Activated T-cell treated with anti-CD3 and anti-CD28 coated beads for 1 hour (primary cell): ENCODE results near the gene KLF15.

Source experiments
- DNase-seq: peaks from one replicate; pipeline ENCODE4 v3.0.0-alpha.2; 2020; ENCODE audit warnings: low read depth

KLF15 gene

GRCh38 chr3:126389112-126389793 is 32.0 kb upstream of the KLF15 start:
- no peak for DNase-seq

DNA sequence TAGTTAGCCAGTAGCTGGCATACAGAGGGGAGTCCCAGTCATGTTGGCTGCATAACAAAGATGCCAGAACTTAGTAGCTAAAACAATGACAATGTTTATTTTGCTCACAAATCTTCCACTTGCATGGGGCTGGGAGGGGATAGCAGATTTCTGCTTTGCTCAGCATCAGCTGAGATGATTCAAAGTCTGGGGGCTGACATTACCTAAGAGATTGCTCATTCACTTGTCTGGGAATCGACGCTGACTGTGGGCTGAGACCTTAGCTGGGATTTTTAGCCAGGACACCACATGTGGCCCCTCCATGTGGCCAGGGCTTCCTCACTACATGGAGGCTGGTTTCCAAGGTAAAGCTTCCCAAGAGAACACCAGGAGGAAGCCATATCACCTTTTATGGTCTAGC is 24.8 kb upstream of the KLF15 start:
- DNase-seq, result no peak

GRCh38 chr3:126380011-126380768 is 23.0 kb upstream of the KLF15 start:
- DNase-seq, result no peak

DNA sequence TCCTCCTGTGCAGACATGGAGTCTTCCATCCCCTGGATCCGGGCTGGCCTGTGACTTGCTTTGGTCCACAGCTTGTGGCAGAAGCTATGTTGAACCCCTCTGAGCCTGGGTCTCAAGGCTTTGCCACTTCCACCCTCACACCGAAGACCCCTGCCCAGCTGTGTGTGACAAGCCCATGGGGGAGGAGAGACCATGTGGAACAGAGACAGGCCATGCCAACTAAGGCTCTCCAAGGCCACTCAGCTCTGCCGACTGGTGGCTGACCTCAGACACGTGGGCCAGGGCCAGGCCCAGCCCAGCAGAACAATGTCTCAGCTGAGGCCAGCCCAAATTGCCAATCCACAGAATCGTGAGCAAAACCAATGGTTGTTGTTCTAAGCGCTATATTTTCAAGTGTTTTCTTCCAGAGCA is 21.1 kb upstream of the KLF15 start:
- no peak for DNase-seq

DNA sequence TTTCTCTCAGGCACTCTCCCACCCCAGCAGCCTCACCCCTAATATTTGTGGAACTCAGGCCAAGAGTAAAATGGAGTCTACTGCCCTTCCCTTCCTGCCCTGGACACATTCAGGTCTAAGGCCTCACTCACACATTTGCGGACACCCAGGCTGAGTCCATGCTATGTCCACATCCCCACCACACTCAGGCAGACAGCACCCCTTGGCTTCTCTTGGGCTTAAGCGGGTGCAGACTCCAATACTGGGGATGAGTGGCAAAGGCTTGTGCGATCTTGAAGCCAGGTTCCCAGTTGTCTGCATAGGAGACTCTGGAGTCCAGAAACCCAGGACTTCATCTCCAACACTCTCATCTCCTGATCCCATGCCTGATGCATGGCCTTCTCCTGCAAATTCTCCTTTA is 20.0 kb upstream of the KLF15 start:
- no peak for DNase-seq

- DNase-seq, result no peak
These were observed 19.2 kb upstream of the KLF15 start for GRCh38 chr3:126376444-126376843.

DNA sequence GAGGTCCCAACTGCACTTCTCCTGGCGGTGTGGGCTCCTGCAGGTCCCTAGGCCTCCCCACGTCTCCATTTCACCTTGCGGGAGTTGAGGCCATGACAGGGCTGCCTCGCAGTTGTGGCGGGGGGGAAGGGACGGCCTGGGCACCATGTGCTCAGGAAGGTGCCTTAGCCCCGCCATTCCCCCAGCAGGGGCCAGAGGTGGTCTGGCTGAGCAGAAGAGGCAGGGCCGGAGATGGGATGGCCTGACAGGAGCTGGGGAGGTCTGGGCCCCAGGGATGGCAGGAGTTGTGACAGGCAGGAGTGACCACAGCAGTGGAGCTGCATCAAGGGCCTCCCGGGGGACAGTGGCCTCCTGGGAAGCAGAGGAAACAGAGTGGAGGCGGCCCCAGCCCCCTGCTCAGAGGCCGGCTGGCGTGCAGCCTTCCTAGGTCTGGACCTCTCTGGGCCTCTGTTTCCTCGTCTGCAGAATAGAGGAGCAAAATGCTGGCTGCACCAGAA is 18.7 kb upstream of the KLF15 start:
- no peak for DNase-seq

DNA sequence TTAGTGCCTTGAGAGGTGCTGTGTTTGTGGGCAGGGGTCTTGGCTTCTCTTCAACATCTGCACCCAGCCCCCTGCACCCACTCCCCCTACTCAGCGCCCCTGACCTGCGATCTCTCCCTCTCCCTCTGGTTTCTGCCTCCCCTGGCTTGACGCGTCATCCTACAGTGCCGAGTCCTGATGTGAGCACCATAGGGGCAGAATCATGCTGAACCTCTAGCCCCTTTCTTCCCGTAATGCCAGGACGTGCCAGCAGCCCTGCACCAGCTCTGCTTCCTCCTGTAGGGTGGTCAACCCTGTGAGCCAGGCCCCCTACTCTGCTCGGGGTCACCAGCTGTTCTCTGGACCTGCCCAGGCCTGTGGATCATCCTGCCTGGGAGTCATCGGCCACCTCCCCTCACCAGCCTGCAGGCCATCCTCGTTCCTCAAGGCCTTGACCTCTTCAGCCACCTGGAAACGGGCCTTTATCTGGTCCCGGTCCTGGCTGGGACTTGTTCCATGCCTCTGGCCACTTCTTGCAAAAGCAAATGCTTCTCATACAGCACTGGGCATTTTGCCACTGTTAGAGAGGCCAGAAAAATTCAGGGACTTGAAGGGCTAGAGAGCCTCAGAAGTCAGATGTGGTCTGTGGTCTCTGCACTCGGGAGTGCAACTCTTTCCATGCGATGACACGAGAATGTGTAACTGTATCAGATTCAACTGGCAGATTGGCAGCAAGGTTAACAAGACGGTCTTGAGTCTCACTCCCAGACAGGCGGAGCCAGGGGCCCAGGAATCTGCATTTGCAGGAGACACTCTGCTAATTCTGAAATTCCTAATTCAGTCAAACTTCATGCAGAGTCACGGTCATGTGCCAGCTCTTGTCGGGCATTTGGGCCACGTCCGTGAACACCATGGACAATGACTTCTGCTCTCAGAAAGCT is 16.7 kb upstream of the KLF15 start:
- no peak for DNase-seq

- no peak for DNase-seq
These were observed 16.0 kb upstream of the KLF15 start for GRCh38 chr3:126373146-126373613.

DNA sequence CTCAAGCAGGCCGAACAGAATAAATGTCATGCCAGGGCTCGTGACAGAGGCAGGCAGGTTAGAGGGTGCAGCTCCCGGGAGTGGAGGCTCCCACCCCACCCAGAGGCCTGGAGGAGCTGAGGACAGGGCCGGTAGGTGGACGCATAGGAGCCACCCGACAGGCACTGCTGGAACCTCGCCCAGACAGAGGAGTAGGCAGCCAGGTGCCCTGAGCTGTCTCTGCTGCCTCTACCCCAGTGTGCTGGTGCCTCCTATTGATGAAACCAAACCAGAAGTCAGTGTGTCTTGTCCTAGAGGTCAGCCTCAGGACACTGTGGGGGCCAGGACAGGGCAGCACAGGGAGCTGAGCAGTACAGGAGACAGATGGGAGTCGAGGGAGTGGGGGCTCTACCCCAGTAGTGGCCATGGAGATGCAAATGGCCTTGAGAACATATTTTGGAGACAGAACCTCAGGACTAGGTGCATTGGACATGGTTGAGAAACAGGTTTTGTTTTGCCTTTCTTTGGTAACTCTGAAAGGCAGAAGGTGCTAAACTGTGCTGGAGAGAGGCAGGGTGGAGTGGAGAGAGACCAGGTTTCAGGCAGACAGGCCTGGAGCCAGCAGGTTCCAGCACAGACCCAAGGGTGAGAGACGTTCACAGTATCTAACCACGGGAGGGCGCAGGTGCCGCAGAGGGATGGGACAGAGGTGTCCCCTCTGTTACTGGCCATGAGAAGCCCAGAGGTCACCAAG is 15.4 kb upstream of the KLF15 start:
- no peak for DNase-seq

- DNase-seq, result no peak
These were observed 14.0 kb upstream of the KLF15 start for GRCh38 chr3:126371096-126371705.

DNA sequence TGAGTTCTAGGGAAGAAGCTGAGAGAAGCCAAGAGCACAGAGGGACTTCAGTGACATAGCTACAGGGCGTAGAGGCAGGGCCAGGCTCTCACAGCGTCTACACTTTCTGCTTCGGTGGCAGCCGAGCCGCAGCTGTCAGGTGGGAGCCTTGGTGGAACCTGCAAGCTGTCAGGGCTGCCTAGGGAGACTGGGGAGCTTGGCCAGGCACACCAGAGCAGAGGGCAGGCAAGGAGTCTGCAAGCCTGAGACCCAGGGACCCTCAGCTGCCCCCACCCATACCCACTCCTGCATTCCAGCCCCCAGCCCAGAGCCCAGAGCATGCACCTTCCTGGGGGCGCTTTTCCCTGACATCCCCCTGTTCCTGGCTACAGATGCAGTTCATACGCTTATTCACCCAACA is 13.4 kb upstream of the KLF15 start:
- no peak for DNase-seq

DNA sequence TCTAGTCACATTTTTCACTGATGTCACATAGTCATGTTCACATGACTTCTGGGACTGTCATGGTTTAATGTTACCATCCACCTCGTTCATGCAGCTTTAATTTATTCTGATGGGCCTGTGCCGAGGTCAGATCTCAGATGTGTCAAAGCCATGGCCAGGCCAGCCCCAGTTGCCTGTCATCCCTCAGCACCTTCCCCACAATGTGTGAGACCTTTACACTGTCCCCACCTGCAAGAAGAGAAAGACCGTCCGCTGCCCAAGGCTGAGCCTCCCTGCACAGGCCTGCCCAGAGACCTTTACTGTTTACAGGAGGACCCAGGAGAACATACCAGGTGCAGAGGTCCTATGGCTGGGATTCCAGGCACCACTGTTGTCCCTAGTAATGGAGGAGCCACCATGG is 12.8 kb upstream of the KLF15 start:
- DNase-seq, result no peak

DNA sequence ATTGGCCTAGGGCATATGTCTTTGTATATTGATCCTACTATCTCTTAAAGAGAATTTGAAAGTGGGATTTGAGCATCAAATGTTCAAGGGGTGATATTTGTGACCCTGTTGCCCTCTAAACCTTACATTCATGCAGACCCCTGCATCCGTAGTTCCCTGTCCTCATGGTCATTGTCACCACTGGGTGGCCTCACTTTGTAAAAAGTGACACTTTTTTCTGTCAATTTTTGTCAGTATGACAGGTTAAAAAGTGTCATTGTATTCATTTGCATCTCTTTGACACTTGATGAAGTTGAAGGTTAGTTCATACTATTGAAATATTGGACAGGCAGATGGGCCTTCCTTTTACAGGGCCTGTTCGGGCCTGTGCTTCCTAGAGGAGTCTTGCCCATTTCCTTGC is 12.3 kb upstream of the KLF15 start:
- DNase-seq, result no peak

DNA sequence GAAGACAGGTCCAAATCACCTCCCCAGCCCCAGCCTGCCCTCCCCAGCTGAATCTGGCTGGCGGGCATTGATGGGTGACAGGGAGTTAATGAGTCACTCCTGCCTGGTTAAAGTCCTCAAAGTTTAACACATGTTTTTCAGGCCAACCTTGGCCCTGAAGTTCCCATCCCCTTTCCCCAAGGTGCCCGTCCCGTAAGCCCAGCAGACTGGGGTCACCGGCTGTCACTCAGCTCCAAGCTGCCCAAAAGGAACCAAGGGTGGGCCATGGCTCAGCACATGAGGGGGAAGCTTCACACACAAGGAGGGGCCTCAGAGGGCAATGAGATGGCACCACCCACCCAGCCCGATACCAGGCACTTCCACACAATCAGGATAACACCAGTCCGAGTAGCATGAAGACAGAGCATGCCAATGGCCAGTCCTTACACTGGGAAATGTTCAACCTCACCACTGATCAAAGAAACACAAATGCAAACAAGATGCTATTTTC is 10.2 kb upstream of the KLF15 start:
- no peak for DNase-seq

- DNase-seq, result no peak
These were observed 8.4 kb upstream of the KLF15 start for GRCh38 chr3:126365351-126366277.

- DNase-seq, result no peak
These were observed 7.6 kb upstream of the KLF15 start for GRCh38 chr3:126364731-126365301.

GRCh38 chr3:126364130-126364695 is 7.0 kb upstream of the KLF15 start:
- DNase-seq, result no peak

- DNase-seq, result no peak
These were observed 4.0 kb upstream of the KLF15 start for GRCh38 chr3:126361211-126361610.
